ENCODE results near the gene RAB37.

The RAB37 gene

DNA sequence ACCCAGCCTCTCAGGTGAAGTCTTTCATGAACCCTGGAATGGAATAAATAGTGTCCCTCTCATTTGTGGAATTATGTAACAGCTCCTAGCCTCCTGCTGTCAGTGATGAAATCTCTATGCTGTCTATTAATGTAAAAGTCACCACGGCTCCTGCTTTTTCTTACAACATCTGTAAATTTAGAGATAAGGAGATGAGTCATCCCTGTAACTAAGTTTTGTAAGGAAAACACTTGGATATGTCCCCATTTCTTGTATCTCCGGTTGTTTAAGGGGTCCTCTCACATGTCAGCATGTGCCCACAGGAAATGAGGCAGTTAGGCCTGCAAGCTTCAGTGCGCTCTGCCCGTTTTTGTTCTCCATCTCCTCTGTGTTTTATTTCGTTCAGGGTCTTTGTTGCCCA lies 41.9 kb downstream of the RAB37 start:
- no peak for DNase-seq (ENCODE audit: low read depth)

DNA sequence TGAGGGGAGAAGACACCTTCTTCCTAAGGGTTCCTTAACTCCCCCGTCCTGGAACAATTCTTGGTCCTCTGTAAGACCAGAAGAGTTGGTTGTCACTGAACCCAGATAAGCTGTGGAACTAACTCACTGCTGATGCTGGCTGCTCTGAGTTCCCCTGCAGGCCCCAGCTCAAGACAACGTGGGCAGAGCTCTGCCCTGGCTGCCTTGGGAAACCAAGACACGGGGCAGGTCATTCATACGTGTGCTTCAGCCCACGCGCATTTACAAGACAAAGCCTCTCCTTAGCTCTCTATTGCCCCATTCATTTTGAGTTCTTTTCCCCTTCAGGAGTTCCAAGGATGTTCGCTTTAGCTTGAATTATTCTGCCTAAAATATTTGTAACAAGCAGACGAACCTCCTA lies 42.4 kb downstream of the RAB37 start:
- DNase-seq (ENCODE audit: low read depth), result no peak

DNA sequence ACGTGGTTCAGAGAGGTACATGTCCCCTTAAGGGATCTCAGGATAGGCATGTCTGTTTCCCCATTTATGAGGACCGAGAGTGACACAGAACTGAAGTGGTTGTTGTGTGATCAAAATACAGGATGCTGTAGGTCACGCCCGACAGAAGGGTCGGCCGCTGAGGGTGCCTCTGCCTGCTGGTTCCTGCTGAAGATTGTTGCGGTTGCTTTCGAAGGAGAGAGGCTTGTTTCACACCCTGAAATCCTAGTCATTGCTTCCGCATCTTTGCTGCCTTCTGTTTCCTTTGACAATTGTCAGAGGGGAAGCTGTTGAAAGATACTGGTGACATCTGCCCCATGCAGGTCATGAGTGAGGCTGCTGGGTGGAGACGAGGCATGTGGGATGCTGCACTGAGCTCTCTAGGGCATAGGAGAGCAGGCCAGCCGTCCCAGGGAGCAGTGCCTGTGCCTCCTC lies 42.9 kb downstream of the RAB37 start:
- no peak for DNase-seq (ENCODE audit: low read depth)

DNA sequence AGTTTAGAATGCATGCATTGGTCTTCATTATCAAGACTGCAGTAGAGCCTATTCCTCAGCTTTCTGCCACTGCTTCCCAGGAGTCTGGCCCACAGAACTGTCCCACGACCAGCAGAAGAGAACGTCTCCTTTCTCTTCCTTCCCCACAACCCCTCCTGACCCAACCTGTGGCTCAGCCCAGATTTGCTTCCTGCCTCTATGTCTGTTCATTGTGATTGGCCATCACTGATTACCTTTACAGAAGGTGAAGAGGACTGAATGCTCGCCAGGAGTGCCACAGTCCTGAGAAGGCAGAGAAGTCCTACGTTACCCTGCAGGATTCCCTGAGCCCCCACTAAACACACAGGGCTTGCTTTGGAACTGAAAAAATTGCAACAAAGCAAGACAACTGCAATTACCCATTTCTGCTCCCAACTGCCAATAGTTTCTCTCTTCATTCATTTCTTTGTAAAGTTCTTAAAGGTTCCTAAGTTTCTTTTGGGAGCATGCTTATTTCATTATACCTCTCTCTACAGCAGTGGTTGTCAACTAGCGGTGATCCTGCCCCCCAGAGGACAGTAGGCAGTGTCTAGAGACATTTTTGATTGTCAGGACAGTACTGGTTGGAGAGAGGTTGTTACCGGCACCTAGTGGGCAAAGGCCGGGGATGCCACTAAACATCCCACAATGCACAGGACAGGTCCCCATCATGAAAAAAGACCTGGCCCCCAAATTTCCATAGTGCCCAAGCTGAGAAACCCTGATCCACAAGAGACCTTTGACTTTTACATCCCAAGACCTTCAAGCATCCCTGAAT lies 43.6 kb downstream of the RAB37 start:
- no peak for DNase-seq (ENCODE audit: low read depth)

DNA sequence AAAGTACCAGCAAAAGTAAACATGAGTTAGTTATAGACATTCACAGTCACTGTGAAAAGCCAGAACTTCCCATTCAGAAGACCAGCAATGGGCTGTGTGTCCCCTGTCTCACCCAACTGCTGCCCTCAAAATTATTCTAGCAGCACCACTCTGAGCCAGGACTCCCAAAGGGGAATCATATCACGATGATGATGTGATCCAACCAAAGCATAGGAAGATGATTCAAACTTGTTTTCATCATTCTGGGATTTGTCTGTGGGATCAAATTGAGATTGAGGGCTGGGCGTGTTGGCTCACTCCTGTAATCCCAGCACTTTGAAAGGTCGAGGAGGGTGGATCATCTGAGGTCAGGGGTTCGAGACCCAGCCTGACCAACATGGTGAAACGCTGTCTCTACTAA lies 45.5 kb downstream of the RAB37 start:
- DNase-seq (ENCODE audit: low read depth), result no peak

DNA sequence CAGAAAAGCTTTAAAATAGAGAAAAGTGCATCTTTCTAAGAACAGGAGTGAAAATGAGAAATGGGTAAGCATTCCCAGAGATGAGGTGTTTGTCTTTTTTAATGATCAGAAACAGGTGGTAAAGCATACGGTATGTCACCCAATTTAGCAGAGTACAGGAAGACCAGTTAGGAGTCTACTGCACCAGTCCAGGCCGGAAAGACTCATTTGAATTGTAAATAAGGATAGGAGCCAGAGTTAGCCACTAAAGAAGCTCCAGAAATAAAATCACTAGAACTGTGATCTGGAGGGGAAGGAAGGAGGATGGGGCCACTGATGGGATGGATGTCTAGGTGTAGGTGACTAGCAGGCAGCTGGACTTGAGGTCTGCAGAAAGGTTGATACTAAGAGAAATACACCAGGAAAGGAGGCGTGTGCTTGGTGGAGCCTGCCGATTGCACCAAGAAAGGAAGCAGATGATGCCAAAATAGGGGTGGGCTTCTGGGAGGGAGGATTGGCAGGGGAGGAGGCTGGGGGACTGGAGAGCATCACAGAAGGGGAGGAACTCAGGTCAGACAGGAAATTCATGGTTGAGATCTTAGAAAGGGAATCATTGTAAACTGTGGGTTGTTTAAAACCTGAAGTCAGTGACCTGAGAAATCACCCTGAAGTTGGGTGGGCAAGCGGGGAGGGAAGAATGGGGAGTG lies 47.2 kb downstream of the RAB37 start:
- no peak for DNase-seq (ENCODE audit: low read depth)

DNA sequence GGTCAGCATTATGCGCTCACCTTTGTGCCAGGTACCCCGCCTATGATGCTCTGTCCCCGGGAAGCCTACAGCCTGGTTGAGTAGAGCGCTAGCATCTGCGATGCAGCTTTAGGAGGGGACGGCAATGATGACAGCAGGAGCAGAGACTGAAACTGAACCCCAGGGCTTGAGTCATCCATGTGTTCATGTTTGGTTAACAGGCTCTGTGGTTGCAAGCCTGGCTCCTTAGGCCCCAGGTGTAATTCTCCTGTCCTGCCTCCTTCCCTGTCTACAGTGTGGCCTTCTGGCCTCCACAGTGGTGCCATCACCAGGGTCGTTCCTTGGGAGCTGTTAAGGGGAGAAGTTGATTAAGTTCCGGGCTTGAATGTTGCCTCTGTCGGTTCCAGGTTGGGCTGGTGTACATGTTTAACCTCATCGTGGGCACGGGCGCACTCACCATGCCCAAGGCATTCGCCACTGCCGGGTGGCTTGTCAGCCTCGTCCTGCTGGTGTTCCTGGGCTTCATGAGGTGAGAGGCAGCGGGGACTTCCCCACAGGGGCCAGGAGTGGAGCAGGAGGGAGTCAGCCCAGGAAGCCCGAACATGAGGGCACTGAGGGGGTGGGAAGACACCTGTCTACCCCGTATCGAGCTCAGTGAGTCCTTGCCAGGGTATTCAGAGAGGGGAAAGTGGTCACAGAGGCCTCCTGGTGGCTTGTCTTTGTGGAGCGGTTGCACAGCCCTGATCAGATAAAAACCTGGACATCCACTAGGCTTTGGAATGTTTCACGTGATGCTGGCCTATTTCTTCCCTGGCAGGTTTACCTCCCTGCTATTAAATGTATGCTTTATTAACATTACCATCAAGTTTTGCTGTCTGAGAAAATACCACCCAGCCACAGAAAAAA lies 48.3 kb downstream of the RAB37 start:
- DNase-seq (ENCODE audit: low read depth), result no peak

DNA sequence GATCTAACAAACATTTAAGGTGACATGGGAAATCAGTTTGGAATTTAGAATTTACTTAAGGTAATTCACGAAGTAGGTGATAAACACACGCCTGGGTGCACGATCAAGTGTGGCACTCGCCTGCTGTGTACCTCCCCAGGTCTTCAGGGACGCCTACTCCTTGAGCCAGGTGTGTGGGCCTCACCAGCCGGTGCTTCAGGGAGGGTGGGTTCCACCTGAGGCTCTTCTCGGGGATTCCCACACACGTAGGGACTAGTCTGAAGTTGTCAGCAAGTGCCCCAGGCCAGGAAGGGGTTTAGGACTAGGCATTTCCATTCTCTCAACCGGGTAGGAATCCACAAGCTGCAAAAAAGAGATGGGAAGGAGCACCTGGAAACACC lies 48.9 kb downstream of the RAB37 start:
- no peak for DNase-seq (ENCODE audit: low read depth)

DNA sequence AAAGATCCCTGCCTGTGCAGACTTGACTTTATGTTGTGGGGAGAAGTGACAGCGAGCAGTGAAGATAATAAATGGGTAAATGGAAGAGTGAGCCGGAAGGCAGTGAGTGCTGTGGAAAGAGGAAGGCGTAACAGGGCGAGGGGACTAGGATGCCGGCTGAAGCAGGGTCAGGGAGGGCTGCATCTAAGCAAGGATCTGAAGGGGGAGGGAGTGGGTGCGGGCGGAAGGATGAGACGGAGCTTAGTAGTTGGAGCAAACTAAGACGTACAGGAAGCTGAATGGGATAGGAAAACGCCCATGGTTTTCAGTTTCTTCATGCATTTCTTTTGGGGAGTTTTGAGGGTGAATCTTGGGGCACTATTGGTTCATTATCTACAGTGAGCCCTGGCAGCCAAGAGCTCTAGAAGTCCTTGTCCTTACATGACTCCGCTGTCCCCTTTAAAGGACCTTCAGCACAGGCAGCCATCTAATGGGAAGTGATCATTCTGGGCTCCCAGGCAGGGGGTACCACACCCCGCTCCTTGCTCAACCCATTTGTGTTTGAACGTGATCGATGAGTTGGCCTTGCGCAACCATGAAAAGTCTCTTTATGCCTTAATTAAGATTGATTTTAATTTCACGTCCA lies 49.5 kb downstream of the RAB37 start:
- DNase-seq (ENCODE audit: low read depth), result no peak

DNA sequence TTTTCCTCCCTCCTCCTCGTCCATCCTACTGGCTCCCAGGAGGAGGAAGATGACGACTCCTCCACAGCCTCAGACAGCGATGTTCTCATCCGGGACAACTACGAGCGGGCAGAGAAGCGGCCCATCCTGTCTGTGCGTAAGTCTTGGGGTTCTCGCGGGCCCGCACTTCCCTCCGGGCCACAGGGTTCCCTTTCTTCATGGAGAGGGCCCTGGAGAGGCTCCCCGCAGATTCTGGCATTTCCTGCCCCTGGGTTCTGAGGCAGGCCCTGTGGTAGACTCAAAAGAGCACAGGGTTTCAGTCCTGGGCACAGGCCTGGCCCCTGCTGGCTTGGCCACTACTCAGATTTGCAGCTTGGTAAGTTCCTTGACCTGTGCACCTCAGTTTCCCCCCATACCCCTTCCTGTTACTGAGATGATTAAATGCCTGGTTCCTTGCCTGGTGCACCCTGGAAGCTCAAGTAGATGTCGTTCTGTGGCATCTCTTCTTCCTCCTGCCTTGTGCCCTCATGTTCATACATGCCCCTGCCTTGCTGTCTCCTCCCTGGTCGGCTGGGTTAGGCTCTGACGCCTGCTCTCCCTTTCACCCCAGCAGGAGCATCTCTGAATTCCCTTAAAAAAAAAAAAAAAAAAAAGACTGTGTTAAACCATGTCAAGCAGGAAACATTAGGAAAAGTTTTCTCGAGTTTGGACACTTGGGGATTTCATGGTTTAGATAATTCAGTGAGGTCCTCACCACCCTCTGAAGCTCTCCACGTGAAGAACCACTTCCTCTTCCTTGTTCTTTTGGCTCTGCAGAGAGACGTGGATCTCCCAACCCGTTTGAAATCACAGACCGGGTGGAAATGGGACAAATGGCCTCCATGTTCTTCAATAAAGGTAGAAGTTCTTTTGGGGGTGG lies 53.4 kb downstream of the RAB37 start:
- no peak for DNase-seq (ENCODE audit: low read depth)

DNA sequence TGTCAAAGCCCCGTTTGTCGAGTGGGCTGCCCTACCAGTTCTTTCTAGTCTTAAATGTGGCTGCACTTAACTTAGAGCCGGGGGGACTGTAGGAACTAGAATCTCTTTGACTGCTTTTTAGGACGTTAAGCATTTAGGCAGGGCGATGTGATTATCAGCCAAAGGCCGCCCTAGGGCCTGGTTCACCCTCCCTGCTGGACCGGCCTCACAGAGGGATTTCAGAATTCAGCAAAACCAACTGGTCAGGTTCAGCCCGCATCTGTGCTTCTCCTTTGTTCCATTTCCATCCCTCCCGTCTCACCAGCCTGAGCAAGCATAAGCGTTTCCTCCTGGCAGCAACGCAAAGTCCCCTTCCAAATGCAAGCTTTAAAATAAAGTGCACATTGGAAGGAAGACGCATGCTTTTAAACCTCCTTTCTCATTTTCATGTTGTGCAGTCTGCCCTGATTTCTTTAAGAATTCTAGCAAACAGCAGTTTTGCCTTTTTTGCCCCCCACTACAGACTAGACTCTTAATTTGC lies 55.6 kb downstream of the RAB37 start:
- DNase-seq (ENCODE audit: low read depth), result no peak

DNA sequence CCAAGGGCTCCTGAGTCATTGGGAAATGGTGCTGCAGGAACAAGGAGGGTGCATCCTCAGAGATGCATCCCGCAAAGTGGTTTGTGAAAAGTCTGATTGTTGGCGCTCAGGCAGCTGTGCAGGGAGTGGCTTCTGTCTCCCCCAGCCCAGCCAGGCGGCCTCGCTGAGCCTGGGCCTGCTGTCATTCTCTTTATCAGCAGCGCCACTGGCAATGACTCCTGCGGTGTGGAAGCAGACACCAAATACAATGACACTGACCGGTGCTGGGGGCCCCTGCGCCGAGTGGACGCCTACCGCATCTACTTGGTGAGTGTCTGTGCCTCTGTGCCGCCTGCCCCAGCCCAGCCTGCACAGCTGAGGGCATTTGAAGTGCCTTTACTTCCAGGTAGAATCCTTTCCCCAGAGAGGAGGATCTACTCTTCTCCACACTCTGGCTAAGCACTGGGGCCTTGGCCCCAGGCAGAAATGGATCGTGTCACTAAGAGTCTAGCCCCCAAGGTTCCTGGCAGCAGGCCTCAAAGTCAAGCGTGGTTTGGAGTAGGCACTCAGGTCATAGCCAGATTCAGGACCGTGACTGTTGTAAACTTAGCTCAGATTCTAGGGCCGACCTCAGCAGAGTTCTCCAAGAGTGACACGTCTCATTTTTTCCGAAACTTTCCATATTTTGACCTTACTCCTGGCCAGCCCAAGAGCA lies 58.4 kb downstream of the RAB37 start:
- no peak for DNase-seq (ENCODE audit: low read depth)

DNA sequence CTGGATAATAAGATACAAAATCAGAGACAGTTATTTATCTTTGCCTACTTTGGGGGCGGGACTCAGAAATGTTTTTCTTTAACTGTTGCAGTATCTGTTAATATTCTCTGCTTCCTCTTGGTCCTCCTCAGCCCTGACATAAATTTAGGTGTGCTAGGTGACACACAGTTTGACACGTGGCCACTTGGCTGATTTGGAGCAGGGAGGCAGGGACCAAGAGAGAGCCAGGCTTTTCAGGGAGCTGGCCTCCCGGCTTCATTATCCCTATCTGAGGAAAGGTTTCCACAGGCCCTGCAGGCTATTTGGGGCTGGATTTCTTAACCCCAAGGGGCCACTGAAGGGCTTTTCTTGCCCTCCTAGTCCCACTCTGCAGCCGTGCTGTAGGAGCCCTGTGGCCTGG lies 59.2 kb downstream of the RAB37 start:
- no peak for DNase-seq (ENCODE audit: low read depth)

DNA sequence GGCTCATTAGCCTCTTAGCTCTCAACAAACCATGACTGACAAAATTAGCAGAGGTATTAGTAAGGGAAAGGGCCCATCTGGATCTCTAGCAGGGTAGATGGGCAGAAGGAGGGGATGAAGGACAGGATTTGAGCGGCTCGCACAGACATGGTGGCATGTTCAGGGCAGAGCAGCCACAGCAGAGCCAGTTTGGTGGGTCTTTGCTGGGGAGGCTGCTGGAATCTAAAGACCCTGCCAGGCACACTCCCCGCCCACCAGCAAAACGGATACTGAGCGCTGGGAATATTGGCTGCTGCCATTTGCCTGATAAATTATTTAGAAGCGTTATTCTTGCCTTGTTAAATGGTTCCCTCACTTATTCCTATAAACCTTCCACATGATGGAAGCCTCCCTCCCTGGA lies 59.8 kb downstream of the RAB37 start:
- no peak for DNase-seq (ENCODE audit: low read depth)
